WTC11 (cell line): ENCODE results near the gene TRIM17. TPM values are rescaled to one million over a fixed set of nuclear protein-coding genes. Genes with fewer than 3 reads are reported as not detected.

Experiments
- ATF1 ChIP-seq: sonication (generic); formaldehyde crosslinking; IDR thresholded peaks from 2 replicates; pipeline ENCODE4 v1.8.1; 2023; ENCODE audit warnings: mild to moderate bottlenecking, moderate library complexity, missing genetic modification reagents
- ATF6 ChIP-seq: sonication (generic); formaldehyde crosslinking; IDR thresholded peaks from 2 replicates; pipeline ENCODE4 v1.8.1; 2023; ENCODE audit warnings: mild to moderate bottlenecking, missing genetic modification reagents
- CBFB ChIP-seq: sonication (generic); formaldehyde crosslinking; IDR thresholded peaks from 2 replicates; pipeline ENCODE4 v1.8.1; 2022; ENCODE audit warnings: mild to moderate bottlenecking, low read depth, missing genetic modification reagents
- CDX4 ChIP-seq: fragments of 250-450 bp; sonication (Bioruptor Pico); IDR thresholded peaks from 2 replicates; pipeline ENCODE4 v1.9.0; 2021; ENCODE audit warnings: moderate library complexity, mild to moderate bottlenecking, inconsistent platforms, borderline replicate concordance
- CREM ChIP-seq: sonication (generic); formaldehyde crosslinking; IDR thresholded peaks from 2 replicates; pipeline ENCODE4 v1.8.1; 2022; ENCODE audit warnings: mild to moderate bottlenecking, missing genetic modification reagents, moderate library complexity
- E2F4 ChIP-seq: sonication (generic); formaldehyde crosslinking; IDR thresholded peaks from 2 replicates; pipeline ENCODE4 v1.8.1; 2022; ENCODE audit warnings: low read depth, mild to moderate bottlenecking, moderate library complexity, missing genetic modification reagents, borderline replicate concordance
- E2F5 ChIP-seq: sonication (generic); formaldehyde crosslinking; IDR thresholded peaks from 2 replicates; pipeline ENCODE4 v1.8.1; 2022; ENCODE audit warnings: mild to moderate bottlenecking, moderate library complexity, missing genetic modification reagents
- ETV6 ChIP-seq: sonication (generic); formaldehyde crosslinking; IDR thresholded peaks from 2 replicates; pipeline ENCODE4 v1.8.1; 2022; ENCODE audit warnings: mild to moderate bottlenecking, missing genetic modification reagents
- GABPB1 ChIP-seq: sonication (generic); formaldehyde crosslinking; IDR thresholded peaks from 2 replicates; pipeline ENCODE4 v1.8.1; 2023; ENCODE audit warnings: mild to moderate bottlenecking, missing genetic modification reagents
- HMGXB4 ChIP-seq: sonication (generic); formaldehyde crosslinking; IDR thresholded peaks from 2 replicates; pipeline ENCODE4 v1.8.1; 2023; ENCODE audit warnings: mild to moderate bottlenecking, moderate library complexity, missing genetic modification reagents
- IRF2 ChIP-seq: sonication (generic); formaldehyde crosslinking; IDR thresholded peaks from 2 replicates; pipeline ENCODE4 v1.8.0; 2022; ENCODE audit warnings: low read depth, missing genetic modification reagents, borderline replicate concordance
- JAZF1 ChIP-seq: fragments of 250-450 bp; sonication (Bioruptor Pico); IDR thresholded peaks from 2 replicates; pipeline ENCODE4 v1.9.0; 2021; ENCODE audit warnings: moderate library complexity, mild to moderate bottlenecking, inconsistent platforms
- MAX ChIP-seq: sonication (generic); formaldehyde crosslinking; IDR thresholded peaks from 2 replicates; pipeline ENCODE4 v1.8.0; 2022; ENCODE audit warnings: mild to moderate bottlenecking, missing genetic modification reagents
- MYBL2 ChIP-seq: sonication (generic); formaldehyde crosslinking; IDR thresholded peaks from 2 replicates; pipeline ENCODE4 v1.8.1; 2023; ENCODE audit warnings: mild to moderate bottlenecking, moderate library complexity, missing genetic modification reagents
- SMAD3 ChIP-seq: sonication (generic); formaldehyde crosslinking; IDR thresholded peaks from 2 replicates; pipeline ENCODE4 v1.8.0; 2022; ENCODE audit warnings: missing genetic modification reagents, mild to moderate bottlenecking, borderline replicate concordance
- SP1 ChIP-seq: sonication (generic); formaldehyde crosslinking; conservative IDR thresholded peaks from 2 replicates; pipeline ENCODE4 v1.8.1; 2022; ENCODE audit warnings: missing genetic modification reagents
- TEAD1 ChIP-seq: sonication (generic); formaldehyde crosslinking; IDR thresholded peaks from 2 replicates; pipeline ENCODE4 v1.8.0; 2022; ENCODE audit warnings: mild to moderate bottlenecking, missing genetic modification reagents
- TEAD4 ChIP-seq: sonication (generic); formaldehyde crosslinking; IDR thresholded peaks from 2 replicates; pipeline ENCODE4 v1.8.0; 2022; ENCODE audit warnings: mild to moderate bottlenecking, missing genetic modification reagents
- ZNF219 ChIP-seq: sonication (generic); formaldehyde crosslinking; IDR thresholded peaks from 2 replicates; pipeline ENCODE4 v1.8.0; 2023; ENCODE audit warnings: missing genetic modification reagents, mild to moderate bottlenecking, borderline replicate concordance
- ZNF396 ChIP-seq: fragments of 250-450 bp; sonication (Bioruptor Pico); IDR thresholded peaks from 2 replicates; pipeline ENCODE4 v1.8.0; 2021; ENCODE audit warnings: mild to moderate bottlenecking, moderate library complexity, borderline replicate concordance
- ZNF423 ChIP-seq: fragments of 250-450 bp; sonication (Bioruptor Pico); IDR thresholded peaks from 2 replicates; pipeline ENCODE4 v2.1.2; 2022; ENCODE audit warnings: mild to moderate bottlenecking, moderate library complexity
- ZNF532 ChIP-seq: fragments of 250-450 bp; sonication (Bioruptor Pico); IDR thresholded peaks from 2 replicates; pipeline ENCODE4 v1.9.0; 2021; ENCODE audit warnings: mild to moderate bottlenecking, borderline replicate concordance
- ZNF671 ChIP-seq: fragments of 250-450 bp; sonication (Bioruptor Pico); IDR thresholded peaks from 2 replicates; pipeline ENCODE4 v1.8.0; 2021; ENCODE audit warnings: mild to moderate bottlenecking
- ZSCAN18 ChIP-seq: fragments of 250-450 bp; sonication (Bioruptor Pico); IDR thresholded peaks from 2 replicates; pipeline ENCODE4 v2.1.2; 2022; ENCODE audit warnings: mild to moderate bottlenecking, moderate library complexity
- total RNA-seq: library from RNA; stranded (reverse); gene quantifications from 3 replicates; pipeline ENCODE4 v1.2.3, GENCODE V29; 2021

TRIM17 gene
- total RNA-seq, 1 experiment from 2014 or later: 2.6 TPM

GRCh38 chr1:228378090-228378872, 38.4 kb downstream of the TRIM17 start (continued):
- TF ChIP-seq ZNF532 (CRISPR knock-in tag) (no peak), ETV6 (CRISPR knock-in tag) (peak; percentile 75), IRF2 (no peak), ZNF219 (CRISPR knock-in tag) (0 out of 2 replicates have a peak, but pooled peaks have one; percentile 50), MAX (peak; percentile 81), ATF6 (no peak), TEAD4 (CRISPR knock-in tag) (no peak), CBFB (CRISPR knock-in tag) (no peak), HMGXB4 (peak; percentile 88; the same call in 1 of the 2 replicates), ZSCAN18 (CRISPR knock-in tag) (no peak), TEAD1 (CRISPR knock-in tag) (peak; percentile 13; the same call in 1 of the 2 replicates), GABPB1 (no peak), CREM (peak; percentile 29; the same call in 1 of the 2 replicates), ZNF396 (CRISPR knock-in tag) (no peak), SP1 (CRISPR knock-in tag) (peak; percentile 46; the same call in 1 of the 2 replicates), CDX4 (CRISPR knock-in tag) (no peak), ZNF671 (CRISPR knock-in tag) (no peak), JAZF1 (CRISPR knock-in tag) (no peak), E2F4 (no peak), ATF1 (CRISPR knock-in tag) (no peak), E2F5 (CRISPR knock-in tag) (peak; percentile 73; the same call in 1 of the 2 replicates), ZNF423 (CRISPR knock-in tag) (0 out of 2 replicates have a peak, but pooled peaks have one; percentile 38), SMAD3 (CRISPR knock-in tag) (no peak), MYBL2 (CRISPR knock-in tag) (0 out of 2 replicates have a peak, but pooled peaks have one; percentile 23)
